IPS-18c (cell line): ENCODE measurements around the gene IFNAR1.
"Not testable (repeated sequence)": the region's sequence is repeated elsewhere in the genome, so short reads cannot be mapped to it uniquely, and the experiment has no call there.

Experiments used
- H3K4me3 ChIP-seq: 2 replicates; pipeline ENCODE4 v1.7.0; 2013; ENCODE audit warnings: low read depth, mild to moderate bottlenecking, low read length, moderate library complexity; ENCODE audit not compliant: insufficient read depth
- H3K9me3 ChIP-seq: one replicate; pipeline ENCODE4 v1.6.1; 2013; ENCODE audit warnings: mild to moderate bottlenecking, low read length, moderate library complexity; ENCODE audit not compliant: control insufficient read depth, insufficient read depth

Gene IFNAR1

GRCh38 chr21:33301632-33302002, 23.2 kb upstream of the IFNAR1 start:
- Histone ChIP-seq H3K9me3 (no peaks in the 10 kb centered on the region), H3K4me3 (no peak overlapping the region)

DNA sequence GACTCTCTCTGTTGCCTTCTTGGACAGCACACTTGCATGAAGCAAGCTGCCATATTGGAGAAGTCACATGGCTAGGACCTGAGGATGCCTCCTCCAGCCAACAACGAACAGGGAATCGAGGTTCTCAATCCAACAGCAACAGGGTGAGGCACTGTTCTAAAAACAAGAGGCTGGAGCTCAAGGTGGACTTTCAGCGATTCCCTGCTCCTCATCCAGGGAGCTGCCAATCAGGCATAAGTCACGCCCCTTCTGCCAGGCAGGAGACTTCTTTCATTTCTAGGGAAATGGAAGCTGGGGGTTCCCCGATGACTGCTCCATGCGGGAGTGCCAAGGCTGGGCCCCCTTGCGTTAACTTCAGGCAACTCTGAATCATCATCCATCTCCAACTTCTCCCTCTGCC, 22.7 kb upstream of the IFNAR1 start:
- H3K9me3 ChIP-seq = no peaks in the 10 kb centered on the region
- no peak overlapping the region for H3K4me3 ChIP-seq

- Histone ChIP-seq H3K4me3 (no peak overlapping the region), H3K9me3 (no peaks in the 10 kb centered on the region)
These were observed 22.0 kb upstream of the IFNAR1 start for GRCh38 chr21:33302796-33303195.

GRCh38 chr21:33305344-33305671, 19.5 kb upstream of the IFNAR1 start:
- H3K4me3 ChIP-seq = no peak overlapping the region

DNA sequence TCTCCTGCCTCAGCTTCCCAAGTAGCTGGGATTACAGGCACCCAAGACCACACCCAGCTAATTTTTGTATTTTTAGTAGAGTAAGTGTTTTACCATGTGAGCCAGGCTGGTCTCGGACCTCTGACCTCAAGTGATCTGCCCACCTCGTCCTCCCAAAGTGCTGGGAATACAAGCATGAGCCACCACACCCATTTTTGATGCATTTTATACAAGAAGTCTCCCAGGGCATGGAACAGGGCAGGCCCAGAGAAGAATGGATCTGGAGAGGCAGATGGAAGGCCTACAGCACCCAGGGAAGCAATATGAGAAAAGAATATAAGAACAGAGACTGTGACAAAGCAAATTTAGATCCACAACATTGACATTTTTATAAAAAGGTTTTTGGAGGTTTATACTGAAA, 18.8 kb upstream of the IFNAR1 start:
- Histone ChIP-seq H3K9me3 (no peaks in the 10 kb centered on the region), H3K4me3 (no peak overlapping the region)

More at GRCh38 chr21:33305344-33305671, 19.5 kb upstream of the IFNAR1 start:
- no peaks in the 10 kb centered on the region for H3K9me3 ChIP-seq

- peaks cover 2% of the 10 kb centered on the region for H3K9me3 ChIP-seq
- no peak overlapping the region for H3K4me3 ChIP-seq
These were observed 15.9 kb upstream of the IFNAR1 start for GRCh38 chr21:33308586-33309490.

DNA sequence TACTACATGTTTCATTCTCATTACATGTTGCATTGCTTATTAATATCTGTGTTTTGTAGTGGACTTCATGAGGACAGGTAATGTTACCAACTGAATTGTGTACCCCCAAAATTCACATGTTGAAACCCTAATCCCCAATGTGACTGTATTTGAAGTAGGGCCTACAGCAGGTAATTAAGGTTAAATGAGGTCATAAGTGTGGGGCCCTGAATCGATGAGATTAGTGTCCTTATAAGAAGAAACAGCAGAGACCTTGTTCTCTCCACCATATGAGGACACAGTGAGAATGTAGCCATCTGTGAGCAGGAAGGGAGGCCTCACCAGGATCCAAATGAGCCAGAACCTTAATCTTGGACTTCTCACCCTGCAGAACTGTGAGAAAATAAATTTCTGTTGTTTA, 15.0 kb upstream of the IFNAR1 start:
- Histone ChIP-seq H3K9me3 (peaks cover 2% of the 10 kb centered on the region), H3K4me3 (no peak overlapping the region)

- no peak overlapping the region for H3K4me3 ChIP-seq
- H3K9me3 ChIP-seq = peaks cover 2% of the 10 kb centered on the region
These were observed 12.6 kb upstream of the IFNAR1 start for GRCh38 chr21:33312121-33312520.

GRCh38 chr21:33313183-33313582, 11.6 kb upstream of the IFNAR1 start:
- H3K9me3 ChIP-seq = peaks cover 2% of the 10 kb centered on the region
- no peak overlapping the region for H3K4me3 ChIP-seq

GRCh38 chr21:33313611-33314010, 11.2 kb upstream of the IFNAR1 start:
- no peak overlapping the region for H3K4me3 ChIP-seq
- peaks cover 2% of the 10 kb centered on the region for H3K9me3 ChIP-seq

DNA sequence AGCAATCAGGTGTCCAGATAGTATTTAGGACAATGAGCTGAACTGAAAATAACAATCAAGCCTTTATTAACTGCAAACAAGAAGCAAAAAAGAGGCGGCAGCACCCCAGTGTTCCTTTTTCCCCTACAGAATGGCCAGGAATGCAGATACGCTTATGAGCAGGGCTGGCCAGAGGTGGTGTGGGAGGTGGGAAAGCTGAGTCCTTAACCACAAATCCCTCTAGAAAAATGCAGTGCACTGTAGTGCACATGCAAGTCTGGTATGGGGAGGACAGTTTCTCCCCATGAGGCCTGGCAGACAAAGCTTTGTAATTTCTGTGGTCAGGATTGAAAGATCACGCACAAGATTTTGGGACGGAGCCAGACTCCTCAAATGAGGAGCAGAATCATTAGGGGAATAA, 10.7 kb upstream of the IFNAR1 start:
- Histone ChIP-seq H3K9me3 (peaks cover 2% of the 10 kb centered on the region), H3K4me3 (no peak overlapping the region)

- H3K4me3 ChIP-seq = no peak overlapping the region
- H3K9me3 ChIP-seq = peaks cover 2% of the 10 kb centered on the region
These were observed 8.6 kb upstream of the IFNAR1 start for GRCh38 chr21:33315946-33316710.

DNA sequence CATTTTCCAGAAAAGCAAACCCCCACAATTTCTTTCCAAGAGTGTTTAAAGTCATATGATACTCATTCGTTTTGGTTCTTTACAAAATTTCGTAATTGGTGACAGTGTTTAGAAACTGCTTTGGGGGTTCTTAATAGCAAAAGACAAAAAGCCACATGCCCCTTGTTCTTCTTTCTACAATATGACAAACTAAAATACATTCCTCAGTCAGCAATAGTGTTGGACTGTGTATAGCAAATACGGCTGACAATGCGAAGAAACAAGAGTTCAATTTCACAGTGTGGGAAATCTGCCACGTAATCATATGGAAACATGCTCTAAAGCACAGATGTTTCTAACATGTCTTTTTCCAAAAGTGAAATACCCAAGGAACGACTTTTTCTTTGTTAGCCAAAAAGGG, 7.6 kb upstream of the IFNAR1 start:
- Histone ChIP-seq H3K4me3 (no peak overlapping the region), H3K9me3 (peaks cover 2% of the 10 kb centered on the region)

GRCh38 chr21:33317786-33318486, 6.8 kb upstream of the IFNAR1 start:
- Histone ChIP-seq H3K4me3 (no peak overlapping the region), H3K9me3 (peaks cover 2% of the 10 kb centered on the region)

DNA sequence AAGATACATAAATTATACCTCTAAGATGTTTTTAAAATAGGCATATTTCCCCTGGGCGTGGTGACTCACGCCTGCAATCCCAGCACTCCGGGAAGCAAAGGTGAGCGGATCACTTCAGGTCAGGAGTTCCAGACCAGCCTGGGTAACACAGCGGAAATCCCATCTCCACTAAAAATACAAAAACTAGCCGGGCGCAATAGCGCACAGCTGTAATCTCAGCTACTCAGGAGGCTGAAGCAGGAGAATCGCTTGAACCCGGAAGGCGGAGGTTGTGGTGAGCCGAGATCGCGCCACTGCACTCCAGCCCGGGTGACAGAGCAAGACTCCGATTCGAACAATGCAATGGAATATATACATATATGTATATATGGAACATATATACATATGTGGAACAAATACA, 3.8 kb upstream of the IFNAR1 start:
- H3K4me3 ChIP-seq, H3K9me3 ChIP-seq: not testable (repeated sequence)

GRCh38 chr21:33323610-33324009, 1.2 kb upstream of the IFNAR1 start:
- H3K9me3 ChIP-seq, H3K4me3 ChIP-seq: not testable (repeated sequence)

DNA sequence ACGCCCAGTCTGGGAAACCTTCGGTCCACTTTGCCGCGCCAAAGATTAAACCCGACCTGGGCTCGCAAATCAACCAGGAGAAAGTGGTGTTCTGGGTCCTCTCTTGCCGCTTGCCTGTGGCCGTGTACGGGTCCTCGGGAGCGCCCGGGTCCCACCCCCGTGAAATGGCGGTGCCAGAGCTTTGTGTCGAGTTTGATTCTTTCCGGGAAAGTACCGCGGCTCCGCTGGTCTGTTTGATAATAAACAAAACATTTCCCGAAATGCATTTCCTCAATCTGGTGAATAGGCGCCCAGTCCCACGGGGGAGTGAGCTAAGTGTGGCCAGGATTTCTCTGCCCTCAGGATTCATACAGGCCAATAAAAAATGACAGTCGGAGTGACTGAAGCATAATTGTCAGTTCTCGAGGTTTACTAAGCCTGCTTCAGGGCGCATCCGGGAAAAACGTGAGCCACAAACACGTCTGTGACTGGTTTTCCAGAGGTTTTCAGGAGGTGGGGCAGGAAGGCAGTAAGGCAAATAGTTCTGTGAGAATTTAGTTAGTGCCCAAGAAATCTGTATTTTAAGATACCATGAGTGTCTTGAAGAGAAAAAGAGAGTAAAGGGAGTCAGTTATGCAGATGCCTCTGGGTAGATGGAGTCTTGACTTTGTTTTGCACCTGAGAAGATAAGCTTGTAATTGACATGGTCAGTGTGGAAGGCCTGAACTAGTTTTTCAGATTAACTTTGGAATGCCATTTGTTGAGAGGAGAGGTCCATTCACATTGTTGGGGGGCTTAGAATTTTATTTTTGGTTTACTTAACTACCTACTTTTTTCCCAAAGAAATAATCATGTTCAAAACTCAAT, 675 bp downstream of the IFNAR1 start:
- Histone ChIP-seq H3K4me3 (peak overlapping the region; percentile 70), H3K9me3 (no peaks in the 10 kb centered on the region)
